Activated CD4-positive, alpha-beta T cell treated with anti-CD3 and anti-CD28 coated beads, Interleukin-10, Interleukin-2, amounts not matched to agents 100 ng/mL and 50 ng/mL, durations not matched to agents 16 hours and 8 hours (primary cell): ENCODE measurements around the gene ST8SIA1.
"Not testable (repeated sequence)": the region's sequence is repeated elsewhere in the genome, so short reads cannot be mapped to it uniquely, and the experiment has no call there.

Experiments
- DNase-seq: peaks from one replicate; pipeline ENCODE4 v3.0.0-alpha.2; 2020

Gene ST8SIA1

GRCh38 chr12:22149286-22149685 lies 185.2 kb downstream of the ST8SIA1 start:
- not testable (repeated sequence) for DNase-seq

GRCh38 chr12:22146686-22147085 lies 187.8 kb downstream of the ST8SIA1 start:
- not testable (repeated sequence) for DNase-seq
